Measurements from ENCODE around the gene CASK. TPM values are rescaled to one million over a fixed set of nuclear protein-coding genes. Genes with fewer than 3 reads are reported as not detected.

CASK gene
- total RNA-seq, 2 donors from 2014 or later = 44.3 to 46.1 TPM

GRCh38 chrX:41553688-41554087 is 369.7 kb downstream of the CASK start:
- Histone ChIP-seq H3K9me3 (no peaks in the 10 kb centered on the region), H3K27ac (peak overlapping the region; percentile 52 to 53), H3K4me1 (ENCODE audit: control insufficient read depth in 1 of 2, low read depth in 2 of 2) (peaks cover 0 to 23% of the 10 kb centered on the region in 2 donors), H3K27me3 (replicated peaks; ENCODE audit: insufficient read depth) (no peaks in the 10 kb centered on the region), H3K36me3 (no peaks in the 10 kb centered on the region), H3K4me3 (peak overlapping the region; percentile 47)
- TF ChIP-seq CTCF (IDR thresholded peaks at IDR 0.05) = no peak
- DNase-seq (ENCODE audit: low spot score) (no peak), ATAC-seq (ENCODE audit: insufficient number of reproducible peaks, low FRiP score, low read depth) (peak; percentile 60)

- Histone ChIP-seq H3K4me1 (ENCODE audit: control insufficient read depth in 1 of 2, low read depth in 2 of 2) (peaks cover 0 to 5% of the 10 kb centered on the region in 2 donors), H3K9me3 (no peaks in the 10 kb centered on the region), H3K27me3 (replicated peaks; ENCODE audit: insufficient read depth) (no peaks in the 10 kb centered on the region), H3K27ac (no peak overlapping the region), H3K36me3 (no peaks in the 10 kb centered on the region), H3K4me3 (no peak overlapping the region)
- no peak for ATAC-seq (ENCODE audit: insufficient number of reproducible peaks, low FRiP score, low read depth)
- no peak for DNase-seq (ENCODE audit: low spot score)
- TF ChIP-seq CTCF (IDR thresholded peaks at IDR 0.05) = no peak
These were observed 374.9 kb downstream of the CASK start for GRCh38 chrX:41548411-41548810.

- Histone ChIP-seq H3K36me3 (no peaks in the 10 kb centered on the region), H3K4me3 (no peak overlapping the region), H3K27ac (no peak overlapping the region), H3K9me3 (no peaks in the 10 kb centered on the region), H3K4me1 (ENCODE audit: control insufficient read depth in 1 of 2, low read depth in 2 of 2) (no peaks in the 10 kb centered on the region), H3K27me3 (replicated peaks; ENCODE audit: insufficient read depth) (no peaks in the 10 kb centered on the region)
- DNase-seq (ENCODE audit: low spot score) = no peak
- no peak for TF ChIP-seq CTCF (IDR thresholded peaks at IDR 0.05)
- ATAC-seq (ENCODE audit: insufficient number of reproducible peaks, low FRiP score, low read depth) = no peak
These were observed 379.7 kb downstream of the CASK start for GRCh38 chrX:41543668-41544067.

DNA sequence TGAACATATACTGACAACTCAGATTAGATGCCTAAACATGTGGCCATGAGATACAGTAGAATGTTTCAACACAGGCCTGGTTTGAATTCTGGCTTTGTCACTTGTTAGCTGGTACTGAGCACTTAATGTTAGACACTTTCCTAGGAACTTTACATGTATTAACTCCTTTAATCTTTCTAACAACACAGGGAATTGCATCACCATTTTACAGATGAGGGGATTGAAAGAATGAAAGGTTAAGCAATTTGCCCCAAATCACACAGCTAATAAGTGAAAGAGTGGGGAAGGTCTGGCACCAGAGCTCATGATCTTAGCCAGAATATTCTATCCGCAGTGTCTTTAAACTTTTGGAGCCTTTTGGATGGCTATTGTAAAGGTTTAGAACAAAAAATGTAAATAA is 380.3 kb downstream of the CASK start:
- Histone ChIP-seq H3K27ac (no peak overlapping the region), H3K4me3 (no peak overlapping the region), H3K27me3 (replicated peaks; ENCODE audit: insufficient read depth) (no peaks in the 10 kb centered on the region), H3K36me3 (no peaks in the 10 kb centered on the region), H3K4me1 (ENCODE audit: control insufficient read depth in 1 of 2, low read depth in 2 of 2) (no peaks in the 10 kb centered on the region), H3K9me3 (no peaks in the 10 kb centered on the region)
- TF ChIP-seq CTCF (IDR thresholded peaks at IDR 0.05) = no peak
- no peak for ATAC-seq (ENCODE audit: insufficient number of reproducible peaks, low FRiP score, low read depth)
- no peak for DNase-seq (ENCODE audit: low spot score)

DNA sequence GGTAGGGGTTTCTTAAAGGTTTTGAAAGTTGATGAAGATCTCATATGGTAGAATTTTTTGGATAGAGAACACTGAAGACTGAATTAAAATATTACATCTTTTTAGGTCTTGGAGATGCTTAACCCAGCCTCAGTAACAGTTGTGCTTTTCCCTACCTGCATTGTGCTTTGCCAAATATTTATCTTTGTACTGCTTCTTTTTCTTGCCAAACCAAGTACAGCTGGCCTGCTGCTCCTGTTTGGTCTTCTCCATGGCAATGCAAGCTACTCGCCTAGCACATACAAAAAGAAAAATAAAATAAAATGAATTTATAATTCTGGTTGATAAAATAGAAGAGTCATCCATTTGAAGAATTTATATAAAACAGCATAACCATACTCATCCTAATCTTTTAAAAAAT is 380.8 kb downstream of the CASK start:
- no peaks in the 10 kb centered on the region for H3K4me1 ChIP-seq (ENCODE audit: control insufficient read depth in 1 of 2, low read depth in 2 of 2)
- H3K27me3 ChIP-seq (replicated peaks; ENCODE audit: insufficient read depth) = no peaks in the 10 kb centered on the region
- ATAC-seq (ENCODE audit: insufficient number of reproducible peaks, low FRiP score, low read depth) (no peak), DNase-seq (ENCODE audit: low spot score) (no peak)
- H3K4me3 ChIP-seq = no peak overlapping the region
- H3K9me3 ChIP-seq = no peaks in the 10 kb centered on the region
- no peak overlapping the region for H3K27ac ChIP-seq
- no peaks in the 10 kb centered on the region for H3K36me3 ChIP-seq
- TF ChIP-seq CTCF (IDR thresholded peaks at IDR 0.05) = no peak

Measured in thoracic aorta (tissue), 2 donors.